Measurements from ENCODE around the gene SPTBN1.

The SPTBN1 gene

DNA sequence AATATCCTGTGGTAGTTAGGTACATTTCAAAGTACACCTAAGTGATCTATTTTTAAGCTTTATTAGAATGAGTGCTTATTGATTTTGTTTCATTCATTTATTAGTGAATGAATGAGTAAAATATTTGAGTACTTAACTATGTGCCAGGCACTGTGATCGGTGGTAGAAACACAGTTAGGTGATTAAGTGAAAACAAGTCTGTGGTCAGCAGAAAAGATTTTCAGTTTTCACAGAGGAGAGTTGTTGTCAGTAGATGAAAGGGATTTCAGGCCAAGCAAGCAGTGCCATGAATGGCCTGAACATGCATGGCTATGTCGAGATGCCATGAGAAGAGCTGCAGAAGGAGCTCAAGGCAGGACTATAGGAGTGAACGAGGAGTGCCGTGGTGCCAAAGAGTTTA lies 85.9 kb downstream of the SPTBN1 start:
- H3K4me3 ChIP-seq (ENCODE audit: low read length) = no peak overlapping the region
- no peak for DNase-seq (ENCODE audit: low read depth, low spot score)

DNA sequence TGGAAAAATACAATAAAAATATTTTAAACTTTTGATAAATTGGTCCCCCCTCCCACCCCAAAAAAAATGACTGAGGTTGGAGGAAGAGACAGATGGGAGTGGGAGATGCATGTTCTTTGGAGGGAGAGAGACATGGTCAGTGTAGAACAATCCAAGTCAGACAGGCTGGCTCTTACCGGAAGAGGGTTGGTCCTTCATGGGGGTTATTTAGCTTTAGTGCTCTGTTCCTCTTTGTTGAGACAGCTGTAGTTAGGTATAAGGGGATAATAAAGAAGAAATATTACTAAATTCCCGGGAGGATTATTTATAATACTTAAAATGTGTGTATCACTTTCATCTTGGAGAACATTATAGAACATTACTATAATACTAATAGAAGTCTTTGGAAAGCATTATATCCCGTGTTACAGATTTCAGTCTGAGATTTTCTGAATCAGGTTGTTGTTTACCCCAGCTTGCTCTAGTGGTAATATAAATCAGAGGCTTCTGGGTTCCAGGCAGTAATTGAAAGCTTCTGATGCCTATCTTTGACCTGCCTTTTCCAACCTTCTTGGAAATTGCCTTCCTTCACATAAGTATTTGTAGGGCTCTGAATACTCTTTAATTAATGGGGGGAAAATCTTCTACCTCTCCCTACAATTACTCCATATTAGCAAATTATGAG lies 87.7 kb downstream of the SPTBN1 start:
- H3K4me3 ChIP-seq (ENCODE audit: low read length) = no peak overlapping the region
- DNase-seq (ENCODE audit: low read depth, low spot score) = no peak

DNA sequence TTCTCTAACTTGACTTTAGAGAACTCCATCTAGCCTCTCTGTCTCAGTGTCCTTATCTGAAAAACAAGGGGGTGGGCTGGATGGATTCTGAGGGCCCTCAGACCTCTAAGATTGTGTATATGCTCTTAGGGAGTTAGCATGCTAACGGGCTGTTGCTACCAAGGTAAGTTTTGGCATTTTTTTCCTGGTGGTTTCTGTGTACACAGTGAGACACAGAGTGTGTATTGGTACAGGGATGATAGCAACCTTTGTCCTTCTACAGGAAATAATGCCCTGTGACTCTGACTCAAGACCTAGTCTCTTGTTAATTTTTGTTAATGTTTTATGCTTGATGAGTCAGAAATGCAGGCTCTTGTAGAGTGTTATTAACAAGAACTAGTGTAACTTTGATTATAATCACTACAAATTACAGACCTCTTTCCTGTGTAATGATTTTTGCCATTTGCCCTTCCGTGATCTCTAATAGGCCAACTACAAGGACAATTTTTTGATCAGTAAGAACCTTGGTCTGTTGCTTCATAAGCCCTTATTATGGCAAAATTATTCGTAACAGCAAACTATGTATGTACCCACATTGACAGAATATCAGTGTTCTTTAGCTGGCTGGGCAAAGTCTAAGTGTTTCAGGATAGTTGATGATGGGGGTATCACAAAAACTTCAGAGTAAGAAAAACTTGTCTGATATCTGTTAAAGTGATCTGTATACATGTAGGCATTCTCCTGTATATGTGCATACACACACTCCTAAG lies 89.7 kb downstream of the SPTBN1 start:
- no peak for DNase-seq (ENCODE audit: low read depth, low spot score)
- no peak overlapping the region for H3K4me3 ChIP-seq (ENCODE audit: low read length)

- no peak overlapping the region for H3K4me3 ChIP-seq (ENCODE audit: low read length)
- DNase-seq (ENCODE audit: low read depth, low spot score) = no peak
Observed at GRCh38 chr2:54546518-54546917, 90.4 kb downstream of the SPTBN1 start.

DNA sequence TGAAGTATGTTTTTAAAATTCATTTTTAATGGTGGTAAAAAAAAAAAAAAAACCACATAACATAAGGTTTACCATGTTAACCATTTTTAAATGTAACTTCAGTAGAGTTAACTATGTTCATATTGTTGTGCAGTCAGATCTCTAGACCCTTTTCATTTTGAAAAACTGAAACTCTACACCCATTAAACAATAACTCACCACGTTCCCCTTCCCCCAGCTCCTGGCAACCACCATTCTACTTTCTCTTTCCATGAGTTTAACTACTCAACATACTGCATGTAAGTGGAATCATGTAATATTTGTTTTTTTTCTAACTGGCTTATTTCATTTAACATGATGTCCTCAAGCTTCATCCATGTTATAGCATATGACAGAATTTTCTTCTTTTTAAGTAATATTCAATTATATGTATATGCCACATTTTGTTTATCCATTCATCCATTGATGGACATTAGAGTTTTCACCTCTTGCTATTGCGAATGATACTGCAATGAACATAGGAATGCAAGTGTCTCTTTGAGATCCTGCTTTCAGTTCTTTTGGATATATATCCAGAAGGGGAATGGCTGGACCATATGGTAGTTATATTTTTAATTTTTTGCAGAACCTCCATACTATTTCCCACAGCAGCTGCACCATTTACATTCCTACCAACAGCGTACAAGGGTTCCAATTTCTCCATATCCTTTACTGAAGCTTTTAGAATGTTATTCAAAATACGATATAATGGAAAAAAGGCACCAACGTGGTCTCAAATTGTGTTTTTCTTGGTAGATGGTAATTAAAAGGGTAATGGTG lies 91.0 kb downstream of the SPTBN1 start:
- no peak overlapping the region for H3K4me3 ChIP-seq (ENCODE audit: low read length)
- DNase-seq (ENCODE audit: low read depth, low spot score) = no peak

- no peak overlapping the region for H3K4me3 ChIP-seq (ENCODE audit: low read length)
- DNase-seq (ENCODE audit: low read depth, low spot score) = no peak
Observed at GRCh38 chr2:54549430-54549829, 93.3 kb downstream of the SPTBN1 start.

DNA sequence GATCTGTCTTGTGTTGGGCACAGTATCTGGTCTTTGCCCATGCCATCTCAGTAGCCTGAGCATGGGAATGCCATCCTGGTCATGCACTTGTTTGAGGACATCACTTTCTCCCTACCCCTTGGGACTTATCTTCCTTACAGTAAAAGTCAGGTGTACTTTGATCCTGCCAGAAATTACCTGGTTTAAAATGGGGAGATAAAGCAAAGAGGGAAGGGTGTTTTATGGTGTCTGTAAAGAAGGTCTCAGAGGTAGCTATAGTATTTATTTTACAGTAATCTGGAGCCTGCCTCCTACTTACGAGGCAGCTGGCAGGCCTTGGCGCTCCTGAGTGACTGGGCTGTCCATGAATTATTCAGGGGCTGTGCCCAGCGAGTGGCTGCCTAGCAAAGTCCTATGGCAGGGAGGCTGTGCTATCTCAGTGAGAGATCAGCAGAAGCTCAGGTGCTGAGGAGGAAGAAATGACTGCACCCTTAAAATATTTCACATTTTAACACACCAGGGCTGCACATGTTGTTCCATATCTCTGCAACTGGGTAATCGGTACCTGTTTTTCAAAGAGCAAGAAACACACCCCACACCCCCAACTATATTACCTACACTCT lies 93.9 kb downstream of the SPTBN1 start:
- DNase-seq (ENCODE audit: low read depth, low spot score) = no peak
- no peak overlapping the region for H3K4me3 ChIP-seq (ENCODE audit: low read length)

DNA sequence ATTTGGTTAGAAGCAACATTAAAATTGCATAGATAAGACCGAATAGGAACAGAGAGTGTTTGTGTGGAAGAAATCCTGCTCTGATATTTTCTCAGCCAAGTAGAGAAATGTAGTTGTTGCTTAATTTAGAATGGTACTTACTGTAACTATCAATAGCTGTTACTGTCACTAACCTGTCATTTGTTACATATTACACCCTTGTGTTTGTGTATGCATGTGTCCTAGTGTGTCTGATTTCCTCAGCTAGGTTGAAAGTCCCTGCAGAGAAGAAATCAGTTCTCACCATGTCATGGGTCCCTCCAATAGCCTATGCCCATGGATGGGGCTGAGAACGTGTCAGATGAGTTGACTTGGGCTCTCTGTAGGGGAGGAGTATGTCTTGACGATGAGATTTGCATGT lies 94.4 kb downstream of the SPTBN1 start:
- no peak for DNase-seq (ENCODE audit: low read depth, low spot score)
- H3K4me3 ChIP-seq (ENCODE audit: low read length) = no peak overlapping the region

- no peak for DNase-seq (ENCODE audit: low read depth, low spot score)
Observed at GRCh38 chr2:54551123-54551756, 95.1 kb downstream of the SPTBN1 start.

GRCh38 chr2:54553075-54553474 lies 96.9 kb downstream of the SPTBN1 start:
- no peak for DNase-seq (ENCODE audit: low read depth, low spot score)
- no peak overlapping the region for H3K4me3 ChIP-seq (ENCODE audit: low read length)

More at GRCh38 chr2:54551123-54551756, 95.1 kb downstream of the SPTBN1 start:
- no peak overlapping the region for H3K4me3 ChIP-seq (ENCODE audit: low read length)

DNA sequence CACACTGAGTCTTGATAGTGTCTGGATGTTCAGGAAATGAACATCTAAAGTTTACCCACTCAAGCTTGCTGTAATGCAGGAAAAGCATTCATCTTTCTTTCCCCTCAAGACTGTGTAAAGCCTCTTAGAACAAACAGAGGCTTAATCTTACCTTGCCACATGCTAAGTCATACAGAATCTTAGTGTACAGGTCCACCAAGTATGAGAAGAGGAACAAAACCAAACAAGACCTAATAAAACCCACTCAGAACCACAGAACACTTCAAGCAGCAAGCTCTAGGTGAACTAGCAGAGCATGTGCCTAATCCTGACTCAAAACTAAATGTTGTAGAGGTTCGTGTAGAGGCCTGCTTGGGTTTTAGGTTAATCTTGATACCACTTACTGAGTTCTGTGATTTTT lies 97.6 kb downstream of the SPTBN1 start:
- DNase-seq (ENCODE audit: low read depth, low spot score) = no peak
- H3K4me3 ChIP-seq (ENCODE audit: low read length) = no peak overlapping the region

GRCh38 chr2:54555318-54555837 lies 99.3 kb downstream of the SPTBN1 start:
- no peak overlapping the region for H3K4me3 ChIP-seq (ENCODE audit: low read length)
- DNase-seq (ENCODE audit: low read depth, low spot score) = no peak

- no peak for DNase-seq (ENCODE audit: low read depth, low spot score)
- H3K4me3 ChIP-seq (ENCODE audit: low read length) = no peak overlapping the region
Observed at GRCh38 chr2:54556621-54557121, 100.5 kb downstream of the SPTBN1 start.

DNA sequence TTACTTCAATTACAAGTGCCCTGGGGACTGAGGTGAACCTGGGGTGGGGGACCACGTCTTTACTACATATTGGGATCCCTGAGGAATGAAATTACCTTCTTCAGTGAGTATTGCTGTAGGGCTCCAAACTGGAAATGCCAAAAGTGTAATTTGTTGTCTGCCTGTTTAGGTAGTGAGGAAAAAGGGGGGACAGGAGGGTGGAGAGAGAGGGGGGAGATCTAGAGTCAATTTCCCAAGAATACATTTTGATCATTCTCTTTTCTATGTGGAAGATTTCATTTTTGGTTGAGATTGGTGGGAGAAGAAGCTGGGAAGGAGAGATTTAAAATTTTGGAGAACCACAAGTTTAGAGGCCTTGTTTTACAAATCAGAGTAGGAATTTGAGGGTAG lies 101.1 kb downstream of the SPTBN1 start:
- DNase-seq (ENCODE audit: low read depth, low spot score) = no peak
- peak overlapping the region; percentile 62 for H3K4me3 ChIP-seq (ENCODE audit: low read length)

DNA sequence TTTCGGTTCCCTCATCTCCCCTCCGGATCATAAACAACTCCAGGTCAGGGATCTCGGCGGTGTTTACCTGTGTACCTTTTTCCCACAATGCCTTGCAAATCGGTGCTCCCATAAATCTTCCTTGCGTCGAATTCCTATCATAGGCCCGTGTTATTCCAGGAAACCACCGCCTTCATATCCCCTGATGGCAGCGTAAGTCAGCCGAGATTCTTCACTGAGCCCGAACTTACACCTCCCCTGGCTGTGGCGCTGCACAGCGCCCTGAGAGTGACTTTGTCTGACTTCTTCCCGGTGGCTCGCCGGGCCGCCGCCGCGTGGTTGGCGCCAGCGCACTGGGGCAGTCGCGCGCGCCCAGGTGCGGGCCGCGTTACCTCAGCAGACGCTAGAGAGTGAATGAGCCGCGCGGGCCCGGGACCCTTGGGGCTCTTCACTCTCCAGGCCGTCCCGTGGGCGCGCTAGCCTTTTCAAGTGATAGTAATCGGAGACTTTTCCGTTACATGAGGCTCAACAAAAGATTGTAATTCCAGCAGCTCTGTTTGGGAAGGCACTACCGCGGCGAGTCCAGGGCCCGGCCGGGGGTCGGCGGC lies 101.6 kb downstream of the SPTBN1 start:
- peak overlapping the region; percentile 62 for H3K4me3 ChIP-seq (ENCODE audit: low read length)
- no peak for DNase-seq (ENCODE audit: low read depth, low spot score)

DNA sequence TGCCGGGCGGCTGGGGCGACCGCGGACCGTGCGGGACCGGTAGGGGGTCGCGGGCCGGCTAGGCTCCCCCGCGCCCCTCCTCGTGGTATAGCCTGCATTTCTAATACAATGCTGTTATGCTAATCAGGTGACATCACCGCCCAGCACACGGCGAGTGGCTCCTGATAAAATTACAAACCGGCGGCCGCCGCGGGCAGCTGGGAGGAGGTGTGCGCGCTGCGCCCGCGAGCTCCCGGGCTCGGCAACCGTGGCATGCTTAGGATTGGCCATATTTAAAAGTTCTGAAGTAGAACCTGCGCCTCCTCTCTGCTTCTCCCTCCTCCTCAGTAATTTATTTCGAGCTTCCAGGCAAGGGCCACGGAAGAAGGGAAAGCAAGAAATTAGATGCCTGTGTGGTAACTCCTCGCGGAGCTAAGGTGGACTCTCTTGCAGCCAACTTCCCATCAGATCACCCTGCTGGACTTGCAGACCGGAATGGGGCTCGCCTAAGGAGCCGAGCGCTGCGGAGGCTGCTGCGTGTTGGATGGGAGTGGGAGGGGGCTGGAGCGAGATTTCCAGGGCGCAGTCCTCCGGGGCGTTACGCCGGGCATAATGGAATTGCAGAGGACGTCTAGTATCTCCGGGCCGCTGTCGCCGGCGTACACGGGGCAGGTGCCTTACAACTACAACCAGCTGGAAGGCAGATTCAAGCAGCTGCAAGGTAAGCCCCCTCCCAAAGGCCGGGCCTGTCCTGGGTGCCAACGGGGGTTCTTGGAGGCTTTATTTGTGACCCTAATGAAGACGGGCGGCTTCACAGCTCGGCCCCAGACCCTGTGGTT lies 102.3 kb downstream of the SPTBN1 start:
- H3K4me3 ChIP-seq (ENCODE audit: low read length) = peak overlapping the region; percentile 62
- DNase-seq (ENCODE audit: low read depth, low spot score) = no peak

DNA sequence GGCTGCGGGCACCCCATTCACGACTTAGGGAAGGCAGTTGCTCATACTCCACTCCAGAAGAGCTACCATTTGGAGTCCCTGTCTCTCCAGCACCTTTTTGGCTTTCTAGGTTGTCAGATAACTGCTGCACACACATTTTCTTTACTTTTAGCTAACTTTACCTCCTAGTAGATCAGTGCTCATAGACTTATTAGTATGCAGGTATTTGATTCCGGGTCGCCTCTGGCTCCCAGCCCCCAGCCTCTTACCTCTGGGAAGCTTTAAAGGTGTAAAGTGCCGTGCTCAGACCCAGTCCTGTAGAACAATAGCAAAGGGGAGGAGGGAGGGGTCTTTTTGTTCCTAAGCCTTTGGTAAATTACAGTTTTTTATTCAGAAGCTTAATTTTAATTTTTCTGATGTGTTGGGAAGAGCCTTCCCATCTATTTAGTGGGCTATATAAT lies 102.9 kb downstream of the SPTBN1 start:
- peak overlapping the region; percentile 62 for H3K4me3 ChIP-seq (ENCODE audit: low read length)
- DNase-seq (ENCODE audit: low read depth, low spot score) = no peak

Data from Jurkat, Clone E6-1 (cell line).